Tibial nerve (tissue), 4 donors: ENCODE data around the gene CELF1.

ENCODE experiments used
- CTCF ChIP-seq, 5 experiments: fragments of 200-600 bp in 3 of 5; fragments of 450-650 bp in 2 of 5; sonication (generic) in 3 of 5; IDR thresholded peaks; one replicate each; pipeline ENCODE4 v1.5.1; 2016 to 2019; ENCODE audit warnings: antibody characterized with exemption in 5 of 5, mild to moderate bottlenecking in 3 of 5, moderate library complexity in 2 of 5
- EP300 ChIP-seq, 2 donors: sonication (generic); formaldehyde crosslinking; IDR thresholded peaks; one replicate each; pipeline ENCODE4 v1.6.1; 2017; ENCODE audit warnings: antibody characterized with exemption in 2 of 2, mild to moderate bottlenecking in 1 of 2
- POLR2A ChIP-seq, 2 donors: fragments of 450-650 bp; IDR thresholded peaks; one replicate each; pipeline ENCODE4 v1.6.1; 2017; ENCODE audit warnings: antibody characterized with exemption in 2 of 2, mild to moderate bottlenecking in 2 of 2, moderate library complexity in 2 of 2

GRCh38 chr11:47478651-47479329, 74.1 kb downstream of the CELF1 start:
- TF ChIP-seq CTCF (IDR thresholded peaks at IDR 0.05), result no peak
- TF ChIP-seq POLR2A (IDR thresholded peaks at IDR 0.05), result no peak
- TF ChIP-seq EP300 (IDR thresholded peaks at IDR 0.05), result no peak
